Muscle layer of duodenum (tissue), 2 donors: Measurements from ENCODE around the gene ABTB2.

ENCODE experiments used
- H3K27ac ChIP-seq: one replicate; pipeline ENCODE4 v1.7.0; 2013; ENCODE audit warnings: mild to moderate bottlenecking, low read length
- H3K27me3 ChIP-seq: one replicate; pipeline ENCODE4 v1.7.0; 2013; ENCODE audit warnings: low read depth, mild to moderate bottlenecking, control low read depth, low read length
- H3K36me3 ChIP-seq, 2 donors: one replicate each; pipeline ENCODE4 v1.7.0; 2013; ENCODE audit warnings: low read length in 2 of 2, control low read depth in 1 of 2, mild to moderate bottlenecking in 1 of 2; ENCODE audit not compliant: insufficient read depth in 2 of 2, control insufficient read depth in 1 of 2
- H3K4me1 ChIP-seq, 2 donors: one replicate each; pipeline ENCODE4 v1.7.0; 2013; ENCODE audit warnings: low read length in 2 of 2, mild to moderate bottlenecking in 2 of 2, control low read depth in 1 of 2, moderate library complexity in 1 of 2; ENCODE audit not compliant: insufficient read depth in 2 of 2, control insufficient read depth in 1 of 2
- H3K4me3 ChIP-seq, 2 donors: one replicate each; pipeline ENCODE4 v1.7.0; 2013; ENCODE audit warnings: low read length in 2 of 2, low read depth in 1 of 2, mild to moderate bottlenecking in 1 of 2
- H3K9me3 ChIP-seq, 2 donors: one replicate each; pipeline ENCODE4 v1.7.0; 2013; ENCODE audit warnings: low read length in 2 of 2, control low read depth in 1 of 2, mild to moderate bottlenecking in 1 of 2; ENCODE audit not compliant: control insufficient read depth in 1 of 2
- donor health status: healthy.

The ABTB2 gene

DNA sequence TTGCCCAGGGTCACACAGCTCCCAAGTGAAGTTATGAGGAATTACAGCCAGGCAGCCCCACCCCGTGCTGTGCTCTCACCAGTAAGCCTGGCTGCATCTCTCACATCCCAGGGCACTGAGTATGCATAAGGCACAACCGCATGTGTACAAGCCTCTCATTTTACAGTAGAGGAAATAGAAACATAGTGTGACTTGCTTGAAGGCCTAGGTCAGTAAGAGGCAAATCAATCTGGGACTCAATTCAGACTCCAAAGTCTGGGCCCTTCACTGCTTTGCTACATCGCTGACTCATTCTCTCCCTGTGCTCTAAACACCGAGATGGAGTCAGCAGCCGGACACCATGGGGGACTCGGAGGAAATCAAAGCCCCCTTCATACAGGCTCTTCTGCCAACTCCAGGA is 7.9 kb downstream of the ABTB2 start:
- Histone ChIP-seq H3K27me3 (no peaks in the 10 kb centered on the region), H3K4me1 (peaks cover 6 to 38% of the 10 kb centered on the region in 2 donors), H3K27ac (no peak overlapping the region), H3K36me3 (no peaks in the 10 kb centered on the region), H3K4me3 (no peak overlapping the region), H3K9me3 (no peaks in the 10 kb centered on the region)

DNA sequence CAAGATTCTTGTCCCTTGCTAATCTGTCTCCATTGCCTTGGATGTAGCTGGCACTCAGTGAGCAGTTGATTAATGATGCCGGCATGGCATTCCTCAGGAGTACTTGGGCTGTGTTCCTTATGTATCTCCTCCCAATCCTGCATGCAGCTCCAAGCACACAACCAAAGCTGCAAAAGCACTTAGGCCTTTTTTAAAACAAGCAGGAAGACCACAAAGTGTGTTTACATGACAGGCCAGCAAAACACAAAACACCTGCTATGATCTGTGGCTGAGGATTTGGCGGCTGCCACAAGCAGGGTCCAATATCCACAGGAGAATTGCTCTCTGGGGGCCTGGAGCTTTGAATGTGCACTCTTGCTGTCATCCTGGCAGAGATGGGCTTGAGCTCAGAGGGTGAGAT is 8.9 kb downstream of the ABTB2 start:
- Histone ChIP-seq H3K36me3 (no peaks in the 10 kb centered on the region), H3K27me3 (no peaks in the 10 kb centered on the region), H3K9me3 (no peaks in the 10 kb centered on the region), H3K27ac (no peak overlapping the region), H3K4me3 (no peak overlapping the region), H3K4me1 (peaks cover 6 to 33% of the 10 kb centered on the region in 2 donors)

DNA sequence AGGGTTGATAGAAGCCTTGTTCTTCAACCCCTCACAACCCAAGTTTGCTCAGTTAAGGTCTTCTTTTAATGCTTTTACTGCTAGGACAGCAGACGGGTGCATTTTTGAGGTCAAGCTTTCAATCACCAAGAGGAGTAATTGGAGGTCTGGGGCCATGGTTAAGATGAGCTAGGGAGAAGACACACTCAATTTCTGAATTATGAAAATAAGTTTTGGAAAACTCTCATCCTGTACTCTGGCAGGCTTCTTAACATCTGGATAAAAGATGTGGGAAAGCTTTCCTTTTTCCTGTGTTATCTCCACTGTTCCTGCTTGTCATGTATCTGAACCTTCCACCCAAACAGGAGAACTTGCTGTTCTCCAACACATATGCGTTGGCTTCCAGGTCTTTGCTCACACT is 9.7 kb downstream of the ABTB2 start:
- no peak overlapping the region for H3K27ac ChIP-seq

DNA sequence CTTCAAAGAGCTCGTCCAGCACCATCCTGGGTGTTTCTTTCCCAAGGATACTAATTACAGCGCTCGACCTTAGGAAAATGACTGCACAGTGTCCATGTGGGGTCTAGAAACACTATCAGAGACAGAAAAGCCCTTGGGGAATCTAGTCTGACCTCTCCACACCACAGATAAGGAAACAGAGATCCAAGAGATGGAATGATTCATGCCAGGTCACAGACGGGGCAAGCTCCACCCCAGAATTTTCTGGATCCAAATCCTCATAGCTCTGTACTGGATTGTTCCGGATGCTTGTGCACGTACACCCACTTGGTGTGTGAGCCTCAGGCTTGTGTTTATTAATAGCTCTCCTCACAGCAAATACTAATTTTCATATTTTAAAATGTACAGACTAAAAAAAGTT is 11.3 kb downstream of the ABTB2 start:
- H3K9me3 ChIP-seq, result no peaks in the 10 kb centered on the region
- H3K27ac ChIP-seq, result peak overlapping the region; percentile 11
- H3K4me3 ChIP-seq, result no peak overlapping the region
- no peaks in the 10 kb centered on the region for H3K36me3 ChIP-seq
- H3K27me3 ChIP-seq, result no peaks in the 10 kb centered on the region
- peaks cover 6 to 45% of the 10 kb centered on the region in 2 donors for H3K4me1 ChIP-seq

More for the DNA sequence above, 9.7 kb downstream of the ABTB2 start:
- Histone ChIP-seq H3K36me3 (no peaks in the 10 kb centered on the region), H3K4me1 (peaks cover 6 to 33% of the 10 kb centered on the region in 2 donors), H3K9me3 (no peaks in the 10 kb centered on the region), H3K27me3 (no peaks in the 10 kb centered on the region), H3K4me3 (no peak overlapping the region)

DNA sequence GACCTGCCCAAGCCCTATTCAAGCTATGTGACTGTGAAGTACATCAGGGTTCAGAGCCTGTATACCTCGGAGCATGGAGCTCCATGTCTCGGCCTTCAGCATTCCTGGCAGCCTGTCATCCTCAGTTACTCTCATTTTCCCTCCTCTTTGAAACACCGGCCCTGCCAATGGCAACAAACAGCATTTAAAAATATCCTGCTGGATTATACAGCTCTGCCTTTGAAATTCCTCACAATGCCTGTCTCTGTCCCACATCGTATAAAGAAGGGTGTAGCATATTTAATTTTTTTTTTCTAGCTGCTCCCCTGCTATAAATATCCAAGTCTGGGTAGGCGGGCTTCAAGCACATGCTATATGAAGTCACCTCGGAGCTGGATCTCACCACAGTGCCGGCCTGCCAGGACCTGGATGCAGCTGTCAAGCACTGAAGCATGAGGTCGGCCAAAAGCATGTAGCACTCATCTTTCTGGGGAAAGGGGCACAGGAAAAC is 11.8 kb downstream of the ABTB2 start:
- no peak overlapping the region for H3K4me3 ChIP-seq
- peak overlapping the region; percentile 11 for H3K27ac ChIP-seq

DNA sequence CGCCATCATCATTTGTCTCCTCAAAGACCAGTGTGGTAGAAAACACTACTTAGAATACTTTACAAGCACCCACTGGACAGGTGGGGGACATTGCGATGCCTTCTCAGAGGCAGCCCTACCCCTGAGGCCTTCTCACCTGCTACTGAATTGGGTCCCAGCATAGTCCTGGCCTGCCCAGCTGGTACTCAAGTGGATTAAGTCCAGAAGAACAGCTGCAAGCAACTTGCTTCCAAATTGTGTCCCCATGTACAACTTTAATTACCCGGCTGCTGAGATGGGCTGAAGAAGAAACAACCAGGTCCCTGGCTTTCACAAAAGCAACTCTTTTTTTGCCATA is 12.3 kb downstream of the ABTB2 start:
- Histone ChIP-seq H3K9me3 (no peaks in the 10 kb centered on the region), H3K4me3 (no peak overlapping the region), H3K27ac (no peak overlapping the region), H3K4me1 (peaks cover 6 to 49% of the 10 kb centered on the region in 2 donors), H3K36me3 (no peaks in the 10 kb centered on the region), H3K27me3 (no peaks in the 10 kb centered on the region)

More for the DNA sequence above, 11.8 kb downstream of the ABTB2 start:
- Histone ChIP-seq H3K9me3 (no peaks in the 10 kb centered on the region), H3K36me3 (no peaks in the 10 kb centered on the region), H3K4me1 (peaks cover 6 to 49% of the 10 kb centered on the region in 2 donors), H3K27me3 (no peaks in the 10 kb centered on the region)

DNA sequence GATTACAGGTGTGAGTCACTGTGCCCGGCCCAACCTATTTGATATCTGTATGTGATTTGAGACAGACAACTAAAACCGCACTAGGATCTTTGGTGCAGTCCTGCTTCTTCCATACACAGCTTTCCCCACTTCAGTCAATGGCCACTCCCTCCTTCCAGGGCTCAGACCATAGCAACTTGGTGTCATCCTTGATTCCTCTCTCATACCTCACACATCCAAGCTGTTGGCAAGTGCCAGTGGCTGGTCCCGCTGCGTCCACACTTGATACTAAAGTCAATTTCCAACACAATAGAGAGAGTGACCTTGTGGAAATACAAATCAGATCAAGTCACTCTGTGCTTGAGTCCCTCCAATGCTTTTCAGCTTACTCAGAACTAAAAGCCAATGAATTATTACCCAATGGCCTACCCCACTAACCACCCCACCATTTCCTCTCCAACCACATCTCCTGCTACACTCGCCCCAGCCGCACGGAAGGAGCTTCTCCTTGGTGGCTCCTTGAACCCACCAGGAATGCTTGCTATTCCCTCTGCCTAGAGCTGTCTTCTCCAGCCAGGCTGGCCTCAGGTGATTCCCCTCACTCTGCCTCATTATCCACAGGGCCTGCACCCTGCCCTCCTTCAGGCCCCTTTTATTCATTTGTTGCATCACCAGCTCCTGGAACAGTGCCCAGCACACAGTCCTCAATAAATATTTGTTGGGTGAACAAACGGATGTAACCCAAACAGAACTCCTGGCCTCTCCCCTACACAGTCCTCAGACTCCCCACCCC is 12.9 kb downstream of the ABTB2 start:
- H3K9me3 ChIP-seq, result no peaks in the 10 kb centered on the region
- no peak overlapping the region for H3K27ac ChIP-seq
- H3K4me1 ChIP-seq, result peaks cover 6 to 49% of the 10 kb centered on the region in 2 donors
- H3K27me3 ChIP-seq, result no peaks in the 10 kb centered on the region
- H3K36me3 ChIP-seq, result no peaks in the 10 kb centered on the region
- H3K4me3 ChIP-seq, result no peak overlapping the region

DNA sequence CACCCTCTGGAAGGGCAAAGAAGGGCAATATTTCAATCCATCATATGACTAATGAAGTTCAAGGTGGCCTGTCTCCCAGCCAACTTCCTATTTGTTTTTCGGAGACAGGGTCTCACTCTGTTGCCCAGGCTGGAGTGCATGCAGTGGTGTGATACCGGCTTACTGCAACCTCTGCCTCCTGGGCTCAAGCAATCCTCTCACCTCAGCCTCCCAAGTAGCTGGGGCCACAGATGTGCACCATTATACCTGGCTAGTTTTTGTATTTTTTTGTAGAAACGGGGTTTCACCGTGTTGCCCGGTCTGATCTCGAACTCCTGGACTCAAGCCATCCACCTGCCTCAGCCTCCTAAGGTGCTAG is 13.4 kb downstream of the ABTB2 start:
- no peaks in the 10 kb centered on the region for H3K27me3 ChIP-seq
- H3K9me3 ChIP-seq, result no peaks in the 10 kb centered on the region
- H3K4me3 ChIP-seq, result no peak overlapping the region
- no peaks in the 10 kb centered on the region for H3K36me3 ChIP-seq
- peaks cover 6 to 49% of the 10 kb centered on the region in 2 donors for H3K4me1 ChIP-seq
- H3K27ac ChIP-seq, result no peak overlapping the region

DNA sequence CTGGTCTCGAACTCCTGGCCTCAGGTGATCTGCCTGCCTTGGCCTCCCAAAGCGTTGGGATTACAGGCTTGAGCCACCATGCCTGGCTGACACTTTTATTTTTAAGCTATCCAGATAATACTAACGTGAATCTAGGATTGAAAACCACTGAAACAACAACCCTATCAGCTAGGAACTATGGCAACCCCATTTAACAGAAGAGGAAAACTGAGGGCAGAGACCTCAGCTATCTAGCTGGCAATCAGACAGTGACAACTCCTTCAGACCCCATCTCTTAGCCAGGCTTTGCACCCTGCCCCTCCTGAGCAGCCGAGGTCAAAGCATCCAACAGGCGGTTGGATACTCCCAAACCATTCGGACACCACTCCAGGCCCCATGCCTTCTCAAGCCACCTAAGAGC is 14.1 kb downstream of the ABTB2 start:
- no peaks in the 10 kb centered on the region for H3K9me3 ChIP-seq
- no peak overlapping the region for H3K27ac ChIP-seq
- peaks cover 6 to 44% of the 10 kb centered on the region in 2 donors for H3K4me1 ChIP-seq
- no peaks in the 10 kb centered on the region for H3K36me3 ChIP-seq
- no peak overlapping the region for H3K4me3 ChIP-seq
- no peaks in the 10 kb centered on the region for H3K27me3 ChIP-seq

DNA sequence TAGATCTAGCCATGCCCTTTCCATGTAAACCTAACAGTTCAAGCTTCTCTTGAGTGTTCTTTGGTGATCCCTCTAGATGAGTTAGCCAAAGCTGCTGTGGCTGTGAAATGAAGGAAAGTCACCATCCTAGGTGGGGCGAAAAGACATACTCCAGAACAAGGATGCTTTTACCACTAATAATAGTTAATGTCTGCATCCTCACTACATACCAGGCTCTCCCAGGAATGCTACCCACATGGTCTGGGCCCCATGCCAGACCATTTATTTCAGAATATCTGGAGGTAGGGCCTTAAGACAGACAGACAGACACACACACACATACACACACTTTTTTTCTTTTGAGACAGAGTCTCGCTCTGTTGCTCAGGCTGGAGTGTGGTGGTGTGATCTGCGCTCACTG is 14.7 kb downstream of the ABTB2 start:
- H3K27ac ChIP-seq, result no peak overlapping the region
- no peaks in the 10 kb centered on the region for H3K9me3 ChIP-seq
- peaks cover 6 to 39% of the 10 kb centered on the region in 2 donors for H3K4me1 ChIP-seq

DNA sequence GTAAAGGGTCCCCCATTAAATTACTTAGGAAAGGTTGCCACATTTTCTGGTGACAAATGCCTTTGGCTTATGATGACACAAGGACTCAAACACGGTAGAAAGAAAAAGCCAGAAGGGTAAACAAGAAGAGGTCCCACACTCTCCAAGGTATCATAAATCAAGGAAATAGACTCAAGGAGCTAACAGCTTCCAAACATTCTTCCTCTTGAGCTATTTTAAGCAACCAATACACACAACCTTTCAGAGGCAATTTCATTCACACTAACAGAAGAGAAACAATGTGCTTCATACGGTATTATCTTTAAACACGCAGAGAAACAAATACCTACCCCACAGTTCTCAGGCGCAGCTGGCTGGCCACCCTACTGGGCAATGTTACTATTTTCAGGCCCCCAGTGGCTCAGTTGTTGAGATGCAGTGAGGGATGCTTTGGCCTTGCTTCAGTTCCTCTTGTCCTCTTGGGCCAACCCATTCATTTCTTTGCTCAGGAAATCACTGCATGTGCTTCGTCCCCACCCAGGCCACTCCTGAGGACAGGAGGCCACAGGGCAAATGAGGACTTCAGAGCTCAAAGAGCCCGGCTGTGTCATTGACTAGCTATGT is 15.8 kb downstream of the ABTB2 start:
- H3K27ac ChIP-seq, result no peak overlapping the region
- H3K9me3 ChIP-seq, result no peaks in the 10 kb centered on the region
- H3K4me1 ChIP-seq, result peaks cover 6 to 37% of the 10 kb centered on the region in 2 donors
- H3K27me3 ChIP-seq, result no peaks in the 10 kb centered on the region
- H3K4me3 ChIP-seq, result no peak overlapping the region
- no peaks in the 10 kb centered on the region for H3K36me3 ChIP-seq

More for the DNA sequence above, 14.7 kb downstream of the ABTB2 start:
- Histone ChIP-seq H3K27me3 (no peaks in the 10 kb centered on the region), H3K4me3 (no peak overlapping the region), H3K36me3 (no peaks in the 10 kb centered on the region)
